Keratinocyte (primary cell): ENCODE measurements around the gene MAP7.

ENCODE experiments used
- CTCF ChIP-seq, 3 experiments: IDR thresholded peaks in 1 of 3; conservative IDR thresholded peaks in 1 of 3; optimal IDR thresholded peaks in 1 of 3; 2 replicates in 2 of 3; 3 replicates in 1 of 3; pipeline versions ENCODE3 to v1.5.1; 2011; ENCODE audit warnings: low read length in 3 of 3, mild to moderate bottlenecking in 3 of 3, moderate library complexity in 2 of 3, control low read depth in 1 of 3, inconsistent platforms in 1 of 3; ENCODE audit not compliant: insufficient read depth in 2 of 3; ENCODE audit errors: extremely low read depth in 1 of 3
- EZH2 ChIP-seq: IDR thresholded peaks from one replicate; pipeline ENCODE4 v1.6.1; 2012; ENCODE audit warnings: inconsistent platforms, mild to moderate bottlenecking, low read length, moderate library complexity

- peak in 2 of 3 experiments; percentile 71 to 80 for TF ChIP-seq CTCF (optimal IDR thresholded peaks at IDR 0.05 in 1 of 3, IDR thresholded peaks at IDR 0.05 in 1 of 3, conservative IDR thresholded peaks at IDR 0.05 in 1 of 3; ENCODE audit: extremely low read depth in 1 of 3, insufficient read depth in 2 of 3, low read length in 3 of 3)
- no peak for TF ChIP-seq EZH2
These were observed 2.9 kb downstream of the MAP7 start for GRCh38 chr6:136547336-136547735.
